Activated CD4-positive, alpha-beta memory T cell treated with anti-CD3 and anti-CD28 coated beads for 36 hours (primary cell): ENCODE data around the gene NFX1. TPM values are rescaled to one million over a fixed set of nuclear protein-coding genes. Genes with fewer than 3 reads are reported as not detected.
A peak's percentile ranks its signal among the peaks of the same experiment; 100 is the strongest.

ENCODE experiments used
- CTCF ChIA-PET: fragments of 350-600 bp; sonication (Branson Sonifier 250); formaldehyde crosslinking; loops from one replicate; lab custom pipeline; 2021; ENCODE audit warnings: antibody characterized with exemption, inconsistent platforms; lab: Charles Lee
- POLR2A ChIA-PET: fragments of 350-600 bp; sonication (Branson Sonifier 250); formaldehyde crosslinking; loops from one replicate; lab custom pipeline; 2021; ENCODE audit warnings: antibody characterized with exemption; lab: Charles Lee
- DNase-seq: peaks from one replicate; pipeline ENCODE4 v3.0.0-alpha.2; 2020
- H3K27ac Mint-ChIP-seq: one replicate; pipeline ENCODE4 v1.8.0; 2021; ENCODE audit warnings: mixed read lengths
- H3K27me3 Mint-ChIP-seq: one replicate; pipeline ENCODE4 v1.8.0; 2021; ENCODE audit warnings: mixed read lengths
- H3K36me3 Mint-ChIP-seq: one replicate; pipeline ENCODE4 v1.8.0; 2021; ENCODE audit warnings: mixed read lengths
- H3K4me1 Mint-ChIP-seq: one replicate; pipeline ENCODE4 v1.8.0; 2021; ENCODE audit warnings: low read depth, mixed read lengths
- H3K4me3 Mint-ChIP-seq: one replicate; pipeline ENCODE4 v1.8.0; 2021; ENCODE audit warnings: mild to moderate bottlenecking, mixed read lengths
- H3K9me3 Mint-ChIP-seq: one replicate; pipeline ENCODE4 v1.8.0; 2021; ENCODE audit warnings: mixed read lengths
- intact Hi-C: fragments of 100-400 bp; cut with micrococcal nuclease; formaldehyde crosslinking; loops from one replicate; pipeline ENCODE4 v1.15.1; 2023
- total RNA-seq, 2 experiments: library from RNA; stranded (reverse); gene quantifications; one replicate each; pipeline ENCODE4 v1.2.3, GENCODE V29; 2021

The NFX1 gene
- total RNA-seq, 2 experiments from 2014 or later, result 36.5 to 38.6 TPM

- POLR2A ChIA-PET, result interaction anchor here (0.6 kb wide), 1 partner anchor 50 kb away, joined by 3 read pairs; no protein-coding TSS in a partner anchor
- CTCF ChIA-PET, result interaction anchor here (1.8 to 3.8 kb wide), 3 partner anchors 34 to 59 kb away, joined by 6 to 22 read pairs (median 8); no protein-coding TSS in a partner anchor
- DNase-seq, result no peak
- Mint-ChIP-seq H3K9me3 (no peaks in the 10 kb centered on the region), H3K36me3 (no peaks in the 10 kb centered on the region), H3K27me3 (no peaks in the 10 kb centered on the region), H3K4me3 (no peak overlapping the region), H3K27ac (no peak overlapping the region), H3K4me1 (peaks cover 6% of the 10 kb centered on the region)
- intact Hi-C loops, result loop anchor here (10.0 kb wide), 1 partner anchor 207 kb away; no protein-coding TSS in a partner anchor
Measured at GRCh38 chr9:33408087-33408486, 117.8 kb downstream of the NFX1 start.

DNA sequence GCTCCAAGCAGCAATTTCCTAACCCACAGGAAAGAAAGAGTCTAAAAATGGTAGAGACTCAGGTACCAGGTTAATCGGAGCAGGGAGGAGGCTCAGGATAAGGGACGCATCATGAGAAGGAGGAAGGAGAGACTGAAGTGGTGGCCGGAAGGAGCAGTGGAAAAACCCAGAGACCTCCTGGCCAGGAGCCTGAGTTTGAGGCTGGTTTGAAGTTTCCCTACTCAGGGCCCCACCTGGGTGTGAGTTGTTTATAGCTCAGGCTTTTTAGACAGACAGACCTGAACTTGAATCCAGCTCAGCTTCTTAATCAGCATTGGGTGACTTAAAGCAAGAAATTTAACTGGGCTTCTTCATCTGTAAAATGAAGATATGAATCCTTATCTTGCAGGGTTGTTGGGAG is 124.0 kb downstream of the NFX1 start:
- Mint-ChIP-seq H3K9me3 (no peaks in the 10 kb centered on the region), H3K27me3 (no peaks in the 10 kb centered on the region), H3K36me3 (no peaks in the 10 kb centered on the region), H3K4me1 (peaks cover 48% of the 10 kb centered on the region), H3K27ac (peak overlapping the region; percentile 95), H3K4me3 (no peak overlapping the region)
- CTCF ChIA-PET, result interaction anchor here (1.3 to 9.4 kb wide), 11 partner anchors 10 to 131 kb away, joined by 4 to 191 read pairs (median 27); partner anchors contain the start of genes AQP3 and NOL6
- POLR2A ChIA-PET, result interaction anchor here (1.0 to 3.2 kb wide), 2 partner anchors 33 to 107 kb away, joined by 3 to 28 read pairs; partner anchors contain the start of gene AQP3
- peak; percentile 55 for DNase-seq
- intact Hi-C loops, result loop anchor here (2.0 kb wide), 1 partner anchor 123 kb away; the partner anchor contains the start of gene NFX1

GRCh38 chr9:33414889-33415500 is 124.7 kb downstream of the NFX1 start:
- peak; percentile 21 for DNase-seq
- Mint-ChIP-seq H3K27me3 (no peaks in the 10 kb centered on the region), H3K4me3 (peak overlapping the region; percentile 33), H3K4me1 (peaks cover 48% of the 10 kb centered on the region), H3K9me3 (no peaks in the 10 kb centered on the region), H3K27ac (peak overlapping the region; percentile 95), H3K36me3 (no peaks in the 10 kb centered on the region)
- intact Hi-C loops, result loop anchor here (1.0 to 2.0 kb wide), 3 partner anchors 31 to 124 kb away; partner anchors contain the start of gene NFX1
- ChIA-PET CTCF (interaction anchor here (0.7 to 9.4 kb wide), 30 partner anchors 10 to 209 kb away, joined by 3 to 191 read pairs (median 5); partner anchors contain the start of genes AQP3, NFX1 and NOL6), POLR2A (interaction anchor here (1.0 to 3.2 kb wide), 6 partner anchors 12 to 107 kb away, joined by 3 to 28 read pairs (median 4); partner anchors contain the start of genes AQP3 and NOL6)

GRCh38 chr9:33415501-33416038 is 125.3 kb downstream of the NFX1 start:
- H3K27me3 Mint-ChIP-seq, result no peaks in the 10 kb centered on the region
- CTCF ChIA-PET, result interaction anchor here (0.7 to 9.4 kb wide), 36 partner anchors 9 to 333 kb away, joined by 3 to 191 read pairs (median 5); partner anchors contain the start of genes AQP3, NFX1 and NOL6
- peak overlapping the region; percentile 95 for H3K27ac Mint-ChIP-seq
- no peaks in the 10 kb centered on the region for H3K9me3 Mint-ChIP-seq
- intact Hi-C loops, result loop anchor here (1.0 to 2.0 kb wide), 3 partner anchors 31 to 125 kb away; partner anchors contain the start of gene NFX1
- peaks cover 52% of the 10 kb centered on the region for H3K4me1 Mint-ChIP-seq
- POLR2A ChIA-PET, result interaction anchor here (0.6 to 3.2 kb wide), 7 partner anchors 12 to 58 kb away, joined by 3 to 28 read pairs (median 5); partner anchors contain the start of genes AQP3 and NOL6
- DNase-seq, result peak; percentile 97
- H3K4me3 Mint-ChIP-seq, result peak overlapping the region; percentile 33
- H3K36me3 Mint-ChIP-seq, result no peaks in the 10 kb centered on the region

DNA sequence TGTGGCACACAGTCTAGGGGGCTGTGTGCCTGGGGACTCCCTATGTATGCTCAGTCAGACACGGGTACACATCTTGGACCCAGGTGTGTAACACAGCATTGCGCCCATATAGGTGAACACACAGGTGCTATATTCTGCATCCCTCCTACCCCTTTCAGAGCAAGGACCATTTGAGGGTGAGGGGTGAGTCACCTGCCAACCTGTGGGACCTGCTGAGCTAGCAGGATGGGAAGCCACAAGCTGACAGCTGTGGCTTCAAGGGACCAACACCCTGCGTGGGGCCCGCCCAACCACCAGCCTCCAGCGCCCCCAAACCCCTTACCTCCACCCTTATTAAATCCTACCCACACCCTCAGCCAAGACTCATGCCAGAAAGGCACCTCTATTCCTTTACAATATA is 126.7 kb downstream of the NFX1 start:
- Mint-ChIP-seq H3K9me3 (no peaks in the 10 kb centered on the region), H3K27ac (peak overlapping the region; percentile 9), H3K4me3 (no peak overlapping the region), H3K27me3 (no peaks in the 10 kb centered on the region), H3K4me1 (peaks cover 52% of the 10 kb centered on the region), H3K36me3 (no peaks in the 10 kb centered on the region)
- DNase-seq, result peak; percentile 54
- intact Hi-C loops, result no loop called here
- ChIA-PET CTCF (interaction anchor here (1.0 to 9.4 kb wide), 8 partner anchors 14 to 82 kb away, joined by 3 to 191 read pairs (median 25); partner anchors contain the start of genes AQP3 and NOL6), POLR2A (interaction anchor here (1.0 to 3.2 kb wide), 2 partner anchors 30 to 99 kb away, joined by 3 to 28 read pairs; partner anchors contain the start of gene AQP3)

DNA sequence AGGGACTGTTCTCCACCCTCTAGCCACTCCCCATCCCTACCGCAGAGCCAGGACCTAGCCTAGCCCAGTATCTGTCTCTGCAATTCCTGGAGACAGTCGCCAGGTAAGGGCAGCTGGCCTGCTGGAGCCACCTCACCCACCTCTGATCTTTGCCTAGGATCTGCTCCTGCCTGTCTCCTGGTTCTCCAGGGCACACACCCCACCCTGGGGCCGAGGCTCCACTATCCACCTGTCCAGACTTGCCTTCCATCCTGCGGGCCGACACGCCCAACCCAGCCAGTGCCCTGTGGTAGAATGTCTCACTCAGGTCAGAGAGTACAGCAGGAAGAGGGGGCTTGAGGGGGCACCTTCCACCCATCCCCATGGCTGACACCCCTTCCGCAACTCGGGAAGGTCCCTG is 127.8 kb downstream of the NFX1 start:
- DNase-seq, result no peak
- intact Hi-C loops, result no loop called here
- no peaks in the 10 kb centered on the region for H3K36me3 Mint-ChIP-seq
- peaks cover 52% of the 10 kb centered on the region for H3K4me1 Mint-ChIP-seq
- no peaks in the 10 kb centered on the region for H3K27me3 Mint-ChIP-seq
- no peak overlapping the region for H3K27ac Mint-ChIP-seq
- ChIA-PET CTCF (interaction anchor here (1.0 to 9.4 kb wide), 5 partner anchors 15 to 81 kb away, joined by 3 to 191 read pairs (median 3); partner anchors contain the start of gene AQP3), POLR2A (no interaction called here)
- H3K4me3 Mint-ChIP-seq, result no peak overlapping the region
- H3K9me3 Mint-ChIP-seq, result no peaks in the 10 kb centered on the region

DNA sequence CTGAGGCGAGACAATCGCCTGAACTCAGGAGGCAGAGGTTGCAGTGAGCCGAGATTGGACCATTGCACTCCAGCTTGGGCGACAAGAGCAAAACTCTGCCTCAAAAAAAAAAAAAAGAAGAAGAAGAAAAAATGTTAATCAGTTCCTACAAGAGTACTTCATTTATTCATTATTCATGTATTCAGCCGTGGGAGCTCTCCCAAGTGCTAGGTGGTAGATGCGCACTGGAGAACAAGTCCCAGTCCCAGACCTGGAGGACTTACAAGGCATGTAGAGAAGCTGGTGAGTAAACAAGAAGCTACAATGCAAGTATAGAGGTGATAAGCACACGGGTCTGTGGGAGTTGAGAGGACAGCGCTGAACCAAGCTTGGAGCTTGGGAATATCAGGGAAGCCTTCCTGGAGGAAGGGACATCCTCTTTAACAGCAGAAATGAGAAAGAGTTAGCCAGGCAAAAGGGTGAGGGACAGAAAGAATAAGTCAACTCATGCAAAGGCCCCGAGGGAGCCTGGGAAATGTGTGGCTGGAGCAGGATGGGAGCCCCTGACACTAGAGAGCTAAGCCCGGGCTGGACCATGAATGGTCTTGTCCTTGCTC is 129.5 kb downstream of the NFX1 start:
- intact Hi-C loops, result no loop called here
- no peak overlapping the region for H3K4me3 Mint-ChIP-seq
- POLR2A ChIA-PET, result no interaction called here
- H3K27me3 Mint-ChIP-seq, result no peaks in the 10 kb centered on the region
- H3K27ac Mint-ChIP-seq, result no peak overlapping the region
- DNase-seq, result no peak
- no peaks in the 10 kb centered on the region for H3K9me3 Mint-ChIP-seq
- peaks cover 42% of the 10 kb centered on the region for H3K4me1 Mint-ChIP-seq
- no peaks in the 10 kb centered on the region for H3K36me3 Mint-ChIP-seq
- CTCF ChIA-PET, result interaction anchor here (0.9 to 1.7 kb wide), 5 partner anchors 16 to 48 kb away, joined by 3 to 5 read pairs (median 3); no protein-coding TSS in a partner anchor

Other genes with a start within 250 kb of the NFX1 start
- gene SMU1, start 213.8 kb upstream of the NFX1 start, total RNA-seq, result 10 to 100 TPM; 25.8 to 26.1 TPM
- gene B4GALT1, start 123.2 kb upstream of the NFX1 start, total RNA-seq, result 10 to 100 TPM; 76.6 to 78.0 TPM
- gene SPINK4, start 50.3 kb upstream of the NFX1 start, total RNA-seq, result not detected
- gene BAG1, start 25.8 kb upstream of the NFX1 start, total RNA-seq, result 10 to 100 TPM; 52.7 to 56.6 TPM
- gene CHMP5, start 25.5 kb upstream of the NFX1 start, total RNA-seq, result 100 to 1,000 TPM; 116 to 119 TPM
- gene AQP7, start 112.1 kb downstream of the NFX1 start, total RNA-seq, result under 1 TPM; 0.12 to 0.36 TPM
- gene AQP3, start 157.1 kb downstream of the NFX1 start, total RNA-seq, result 10 to 100 TPM; 19.4 to 20.2 TPM
- gene NOL6, start 183.4 kb downstream of the NFX1 start, total RNA-seq, result 10 to 100 TPM; 38.1 to 39.7 TPM
- gene ANKRD18B, start 233.7 kb downstream of the NFX1 start, total RNA-seq, result 1 to 10 TPM in 1 of 2 experiments, under 1 TPM in 1; 0.31 to 1.5 TPM